PC-3 (cell line): ENCODE measurements around the gene IL1RAPL2.

ENCODE experiments used
- CTCF ChIP-seq: fragments of 300-600 bp; sonication (generic); conservative IDR thresholded peaks from 2 replicates; pipeline ENCODE4 v1.5.1; 2017; ENCODE audit warnings: antibody characterized with exemption, low read depth, mild to moderate bottlenecking, low read length
- EZH2 ChIP-seq: fragments of 300-600 bp; sonication (generic); IDR thresholded peaks from one replicate; pipeline ENCODE4 v1.6.1; 2017; ENCODE audit warnings: antibody characterized with exemption, mild to moderate bottlenecking, low read length; ENCODE audit not compliant: unreplicated experiment
- EZH2phosphoT487 ChIP-seq: fragments of 300-600 bp; sonication (generic); IDR thresholded peaks from 2 replicates; pipeline ENCODE4 v1.6.1; 2018; ENCODE audit warnings: mild to moderate bottlenecking, antibody characterized with exemption, low read length, borderline replicate concordance

GRCh38 chrX:105759598-105759997 is 1193.6 kb downstream of the IL1RAPL2 start:
- no peak for TF ChIP-seq CTCF
- no peak for TF ChIP-seq EZH2phosphoT487
- TF ChIP-seq EZH2, result no peak
